Mesendoderm (in vitro differentiated cells): ENCODE data around the gene TMX4.
"Not testable (repeated sequence)": the region's sequence is repeated elsewhere in the genome, so short reads cannot be mapped to it uniquely, and the experiment has no call there.

Experiments used
- DNase-seq: peaks from one replicate; pipeline ENCODE4 v3.0.0; 2013
- H2AK5ac ChIP-seq: 2 replicates; pipeline ENCODE4 v1.6.1; 2013; ENCODE audit warnings: low read length, inconsistent platforms
- H2BK120ac ChIP-seq: 2 replicates; pipeline ENCODE4 v1.6.1; 2013; ENCODE audit warnings: low read depth, mild to moderate bottlenecking, low read length, moderate library complexity, mixed read lengths
- H2BK15ac ChIP-seq: replicated peaks from 2 replicates; pipeline ENCODE4 v1.6.1; 2013; ENCODE audit warnings: low read depth, mild to moderate bottlenecking, moderate library complexity
- H2BK5ac ChIP-seq: 2 replicates; pipeline ENCODE4 v1.6.1; 2013; ENCODE audit warnings: low read length, inconsistent platforms
- H3K18ac ChIP-seq: 2 replicates; pipeline ENCODE4 v1.6.1; 2013; ENCODE audit warnings: mild to moderate bottlenecking, low read length, mixed read lengths
- H3K23ac ChIP-seq: one replicate; pipeline ENCODE4 v1.6.1; 2013; ENCODE audit warnings: low read length
- H3K27ac ChIP-seq: 2 replicates; pipeline ENCODE4 v1.5.1; 2013; ENCODE audit warnings: low read depth, mild to moderate bottlenecking, inconsistent platforms, low read length, moderate library complexity
- H3K27me3 ChIP-seq: 2 replicates; pipeline ENCODE4 v1.6.1; 2013; ENCODE audit warnings: low read length, control low read depth, mild to moderate bottlenecking, inconsistent platforms; ENCODE audit not compliant: insufficient read depth, poor library complexity
- H3K36me3 ChIP-seq: 2 replicates; pipeline ENCODE4 v1.6.1; 2013; ENCODE audit warnings: low read length, inconsistent platforms; ENCODE audit not compliant: control insufficient read depth, insufficient read depth
- H3K4ac ChIP-seq: one replicate; pipeline ENCODE4 v1.6.1; 2013; ENCODE audit warnings: low read depth, mild to moderate bottlenecking, low read length, moderate library complexity
- H3K4me1 ChIP-seq: 2 replicates; pipeline ENCODE4 v1.6.1; 2013; ENCODE audit warnings: low read depth, low read length, inconsistent platforms; ENCODE audit not compliant: control insufficient read depth
- H3K4me2 ChIP-seq: 2 replicates; pipeline ENCODE4 v1.6.1; 2013; ENCODE audit warnings: low read length
- H3K4me3 ChIP-seq: 2 replicates; pipeline ENCODE4 v1.5.1; 2013; ENCODE audit warnings: mild to moderate bottlenecking, low read length
- H3K56ac ChIP-seq: one replicate; pipeline ENCODE4 v1.6.1; 2013; ENCODE audit warnings: low read length
- H3K79me1 ChIP-seq: 2 replicates; pipeline ENCODE4 v1.6.1; 2013; ENCODE audit warnings: low read length, inconsistent platforms
- H3K79me2 ChIP-seq: 2 replicates; pipeline ENCODE4 v1.6.1; 2013; ENCODE audit warnings: mild to moderate bottlenecking, low read length; ENCODE audit not compliant: control insufficient read depth, insufficient read depth
- H3K9ac ChIP-seq: 2 replicates; pipeline ENCODE4 v1.6.1; 2013; ENCODE audit warnings: low read length, inconsistent platforms
- H4K5ac ChIP-seq: one replicate; pipeline ENCODE4 v1.6.1; 2013; ENCODE audit warnings: low read length
- H4K8ac ChIP-seq: one replicate; pipeline ENCODE4 v1.6.1; 2013; ENCODE audit warnings: low read depth, mild to moderate bottlenecking, control low read depth, low read length, moderate library complexity
- WGBS: extraction: QIAGEN DNeasy Blood & Tissue Kit; methylation state at CpG from one replicate; pipeline ENCODE4 v1.1.7; 2013; ENCODE audit warnings: low lambda C conversion rate, missing lambda C conversion rate; ENCODE audit not compliant: insufficient coverage; ENCODE audit errors: extremely low coverage; 5-methylcytosine and 5-hydroxymethylcytosine counted together

Gene TMX4

DNA sequence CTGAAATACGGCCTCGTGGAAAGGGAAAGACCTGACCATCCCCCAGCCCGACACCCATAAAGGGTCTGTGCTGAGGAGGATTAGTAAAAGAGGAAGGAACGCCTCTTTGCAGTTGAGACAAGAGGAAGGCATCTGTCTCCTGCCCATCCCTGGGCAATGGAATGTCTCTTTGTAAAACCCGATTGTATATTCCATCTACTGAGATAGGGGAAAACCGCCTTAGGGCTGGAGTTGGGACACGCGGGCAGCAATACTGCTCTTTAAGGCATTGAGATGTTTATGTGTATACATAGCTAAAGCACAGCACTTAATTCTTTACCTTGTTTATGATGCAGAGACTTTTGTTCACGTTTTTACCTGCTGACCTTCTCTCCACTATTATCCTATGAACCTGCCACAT, 63.0 kb downstream of the TMX4 start:
- not testable (repeated sequence) for H3K27me3 ChIP-seq, H3K4me2 ChIP-seq, H3K56ac ChIP-seq, H4K5ac ChIP-seq, H3K9ac ChIP-seq, H4K8ac ChIP-seq, H2BK120ac ChIP-seq, H3K27ac ChIP-seq, H3K4ac ChIP-seq, H3K79me2 ChIP-seq, H3K4me3 ChIP-seq, H3K79me1 ChIP-seq, H3K23ac ChIP-seq, H3K18ac ChIP-seq, H2BK5ac ChIP-seq, H2AK5ac ChIP-seq, DNase-seq, H3K4me1 ChIP-seq, H3K36me3 ChIP-seq, H2BK15ac ChIP-seq
- WGBS = no CpG with 5 or more reads among the region's 9 CpGs

DNA sequence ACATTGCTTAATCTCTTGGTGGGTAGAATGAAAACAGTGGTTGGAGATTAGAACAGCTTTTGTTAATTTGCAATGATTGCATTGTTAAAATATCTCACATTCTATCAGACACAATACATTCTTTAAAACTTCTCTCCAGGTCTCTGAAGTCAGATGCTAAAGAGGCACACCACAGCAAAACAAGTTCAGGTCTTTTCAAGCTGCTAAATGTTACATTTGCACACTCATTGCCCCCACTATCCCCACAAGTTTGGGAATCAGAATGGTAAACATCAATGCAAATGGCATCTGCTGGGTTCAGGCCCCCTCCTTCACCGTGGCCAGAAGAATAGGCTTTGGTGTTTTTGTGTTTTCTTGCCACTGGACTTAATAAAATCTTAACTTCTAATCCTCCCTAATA, 69.2 kb downstream of the TMX4 start:
- no peaks in the 10 kb centered on the region for H3K79me2 ChIP-seq
- H3K4me2 ChIP-seq = no peak overlapping the region
- H2AK5ac ChIP-seq = no peak overlapping the region
- WGBS = no CpG with 5 or more reads among the region's 1 CpG
- no peak overlapping the region for H4K5ac ChIP-seq
- no peaks in the 10 kb centered on the region for H3K4me1 ChIP-seq
- H4K8ac ChIP-seq = no peak overlapping the region
- no peak overlapping the region for H2BK120ac ChIP-seq
- H3K9ac ChIP-seq = no peak overlapping the region
- no peak overlapping the region for H2BK5ac ChIP-seq
- no peak overlapping the region for H2BK15ac ChIP-seq
- no peak overlapping the region for H3K27ac ChIP-seq
- H3K36me3 ChIP-seq = no peaks in the 10 kb centered on the region
- no peak overlapping the region for H3K4ac ChIP-seq
- H3K4me3 ChIP-seq = no peak overlapping the region
- no peaks in the 10 kb centered on the region for H3K79me1 ChIP-seq
- H3K56ac ChIP-seq = no peak overlapping the region
- peak; percentile 12 for DNase-seq
- H3K27me3 ChIP-seq = no peaks in the 10 kb centered on the region
- peak overlapping the region; percentile 24 for H3K23ac ChIP-seq
- no peak overlapping the region for H3K18ac ChIP-seq

DNA sequence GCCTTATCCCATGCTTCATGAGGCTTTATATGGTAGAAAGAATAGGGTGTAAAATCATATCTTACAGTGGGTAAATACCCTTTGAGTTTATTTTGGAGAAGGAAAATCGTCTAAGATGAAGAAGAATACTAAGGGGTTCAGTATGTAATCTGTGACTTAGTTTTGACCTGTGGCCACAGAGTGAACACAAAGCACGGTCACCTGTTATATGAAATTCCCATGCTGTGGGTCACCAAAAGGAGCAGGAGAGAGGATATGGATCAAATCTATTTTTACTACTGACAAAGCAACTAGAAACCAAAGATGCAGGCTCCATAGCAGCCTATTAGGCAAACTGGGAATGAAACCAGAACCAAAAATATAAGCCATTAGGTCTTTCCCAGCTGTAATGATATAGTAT, 75.7 kb downstream of the TMX4 start:
- H3K18ac ChIP-seq = no peak overlapping the region
- WGBS = no CpG with 5 or more reads among the region's 2 CpGs
- H2AK5ac ChIP-seq = no peak overlapping the region
- no peak overlapping the region for H2BK15ac ChIP-seq
- no peaks in the 10 kb centered on the region for H3K27me3 ChIP-seq
- no peak overlapping the region for H3K4me2 ChIP-seq
- H3K4me3 ChIP-seq = no peak overlapping the region
- H2BK120ac ChIP-seq = no peak overlapping the region
- no peak overlapping the region for H3K23ac ChIP-seq
- no peak overlapping the region for H4K5ac ChIP-seq
- H3K56ac ChIP-seq = no peak overlapping the region
- H3K4me1 ChIP-seq = no peaks in the 10 kb centered on the region
- no peak for DNase-seq
- H3K79me1 ChIP-seq = no peaks in the 10 kb centered on the region
- no peak overlapping the region for H2BK5ac ChIP-seq
- H3K9ac ChIP-seq = no peak overlapping the region
- H3K27ac ChIP-seq = no peak overlapping the region
- H3K36me3 ChIP-seq = no peaks in the 10 kb centered on the region
- no peaks in the 10 kb centered on the region for H3K79me2 ChIP-seq
- no peak overlapping the region for H3K4ac ChIP-seq
- no peak overlapping the region for H4K8ac ChIP-seq

GRCh38 chr20:7940341-7940740, 79.2 kb downstream of the TMX4 start, which contains the start of gene HAO1:
Gene HAO1 (minus strand): TSS chr20:7940458. CDS start chr20:7940422, 36 bp downstream.
- H2AK5ac ChIP-seq = no peak within 1 kb of the TSS
- H2BK120ac ChIP-seq = no peak within 1 kb of the TSS
- no peak within 1 kb of the TSS for H2BK5ac ChIP-seq
- no peak for DNase-seq
- H3K36me3 ChIP-seq = no peaks in the 10 kb centered on the region
- H4K5ac ChIP-seq = no peak within 1 kb of the TSS
- no peak within 1 kb of the TSS for H4K8ac ChIP-seq
- H3K4ac ChIP-seq = no peak within 1 kb of the TSS
- no peak within 1 kb of the TSS for H3K4me2 ChIP-seq
- WGBS = no CpG with 5 or more reads among the region's 3 CpGs
- no peaks in the 10 kb centered on the region for H3K79me1 ChIP-seq
- H3K9ac ChIP-seq = no peak within 1 kb of the TSS
- H3K4me3 ChIP-seq = no peak within 1 kb of the TSS
- no peak within 1 kb of the TSS for H3K27ac ChIP-seq
- H3K79me2 ChIP-seq = no peaks in the 10 kb centered on the region
- H2BK15ac ChIP-seq = no peak within 1 kb of the TSS
- H3K18ac ChIP-seq = no peak within 1 kb of the TSS
- H3K27me3 ChIP-seq = no peaks in the 10 kb centered on the region
- H3K4me1 ChIP-seq = no peaks in the 10 kb centered on the region
- no peak within 1 kb of the TSS for H3K23ac ChIP-seq
- no peak within 1 kb of the TSS for H3K56ac ChIP-seq

DNA sequence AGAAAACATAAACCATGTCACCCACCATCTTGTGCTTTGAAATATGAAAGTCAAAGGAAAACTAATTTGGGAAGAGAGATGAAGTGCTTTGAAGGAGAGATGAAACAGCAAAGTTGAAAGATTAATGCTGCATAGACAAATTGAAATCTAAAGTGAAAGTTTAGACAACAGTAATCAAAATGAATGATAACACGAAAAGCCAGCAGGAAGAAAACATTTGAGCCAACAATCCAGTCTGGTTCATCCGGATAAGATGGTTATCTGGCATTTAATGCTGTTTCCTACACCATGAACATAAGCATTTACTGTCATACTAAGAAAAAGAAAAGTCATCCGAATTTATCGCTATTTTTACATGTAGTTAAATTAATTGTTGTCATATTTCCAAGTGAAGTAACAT, 79.9 kb downstream of the TMX4 start:
- H3K4me2 ChIP-seq = no peak overlapping the region
- H3K23ac ChIP-seq = no peak overlapping the region
- no peak overlapping the region for H3K56ac ChIP-seq
- H3K79me1 ChIP-seq = no peaks in the 10 kb centered on the region
- no peak overlapping the region for H2BK5ac ChIP-seq
- H3K4me1 ChIP-seq = no peaks in the 10 kb centered on the region
- no peak overlapping the region for H4K8ac ChIP-seq
- H3K36me3 ChIP-seq = no peaks in the 10 kb centered on the region
- H3K27me3 ChIP-seq = no peaks in the 10 kb centered on the region
- no peak overlapping the region for H3K4me3 ChIP-seq
- H3K9ac ChIP-seq = no peak overlapping the region
- WGBS = no CpG with 5 or more reads among the region's 4 CpGs
- H2BK120ac ChIP-seq = no peak overlapping the region
- H3K4ac ChIP-seq = no peak overlapping the region
- no peak overlapping the region for H2BK15ac ChIP-seq
- no peak overlapping the region for H3K27ac ChIP-seq
- no peak overlapping the region for H4K5ac ChIP-seq
- no peak overlapping the region for H3K18ac ChIP-seq
- no peaks in the 10 kb centered on the region for H3K79me2 ChIP-seq
- DNase-seq = no peak
- no peak overlapping the region for H2AK5ac ChIP-seq

GRCh38 chr20:7938058-7938457, 81.5 kb downstream of the TMX4 start:
- Histone ChIP-seq H3K9ac (no peak overlapping the region), H3K18ac (no peak overlapping the region), H3K56ac (no peak overlapping the region), H3K27me3 (no peaks in the 10 kb centered on the region), H3K4me3 (no peak overlapping the region), H3K23ac (no peak overlapping the region), H3K4me2 (no peak overlapping the region), H4K5ac (no peak overlapping the region), H2BK15ac (no peak overlapping the region), H2BK120ac (no peak overlapping the region), H3K27ac (no peak overlapping the region), H4K8ac (no peak overlapping the region), H3K4me1 (no peaks in the 10 kb centered on the region), H3K79me2 (no peaks in the 10 kb centered on the region), H2AK5ac (no peak overlapping the region), H2BK5ac (no peak overlapping the region), H3K79me1 (no peaks in the 10 kb centered on the region), H3K4ac (no peak overlapping the region), H3K36me3 (no peaks in the 10 kb centered on the region)
- no peak for DNase-seq
- no CpG with 5 or more reads among the region's 2 CpGs for WGBS
